Heart left ventricle (tissue), 16 donors: ENCODE data around the gene TPX2. TPM values are rescaled to one million over a fixed set of nuclear protein-coding genes. Genes with fewer than 3 reads are reported as not detected.

Experiments
- ATAC-seq, 4 donors: fragments of 200-7000 bp; cut with Tn5 transposase; one replicate each; pipeline ENCODE4 v1.9.1; 2020 to 2022; ENCODE audit warnings: moderate library complexity in 4 of 4, mild to moderate bottlenecking in 3 of 4, moderate number of reproducible peaks in 1 of 4
- DNase-seq, 5 donors: peaks; one replicate each; pipeline ENCODE4 v3.0.0-alpha.2; 2020
- H3K27ac ChIP-seq, 12 donors: fragments of 200-600 bp; sonication (generic) in 4 of 12; one replicate each; pipeline versions ENCODE4 v1.5.0 to v1.8.0; 2016 to 2022; ENCODE audit warnings: mild to moderate bottlenecking in 2 of 12
- H3K27me3 ChIP-seq, 9 donors: fragments of 200-600 bp; sonication (generic) in 2 of 9; one replicate each; pipeline versions ENCODE4 v1.5.1 to v1.8.0; 2016 to 2022; ENCODE audit warnings: mild to moderate bottlenecking in 3 of 9
- H3K36me3 ChIP-seq, 9 donors: fragments of 200-600 bp; sonication (generic) in 2 of 9; one replicate each; pipeline versions ENCODE4 v1.5.0 to v1.8.0; 2018 to 2022; ENCODE audit warnings: mild to moderate bottlenecking in 2 of 9
- H3K4me1 ChIP-seq, 12 donors: fragments of 200-600 bp; sonication (generic) in 4 of 12; one replicate each; pipeline versions ENCODE4 v1.5.0 to v1.8.0; 2016 to 2022; ENCODE audit warnings: mild to moderate bottlenecking in 3 of 12
- H3K4me3 ChIP-seq, 12 donors: fragments of 200-600 bp; sonication (generic) in 4 of 12; one replicate each; pipeline versions ENCODE4 v1.5.0 to v1.8.0; 2017 to 2022; ENCODE audit warnings: mild to moderate bottlenecking in 9 of 12, moderate library complexity in 4 of 12
- H3K9me3 ChIP-seq, 12 donors: fragments of 200-600 bp; sonication (generic) in 4 of 12; one replicate each; pipeline versions ENCODE4 v1.5.0 to v1.8.0; 2016 to 2022; ENCODE audit warnings: mild to moderate bottlenecking in 1 of 12
- POLR2A ChIP-seq, 2 donors: fragments of 450-650 bp; IDR thresholded peaks; one replicate each; pipeline ENCODE4 v1.6.1; 2017; ENCODE audit warnings: antibody characterized with exemption in 2 of 2, mild to moderate bottlenecking in 2 of 2, moderate library complexity in 2 of 2
- WGBS, 4 donors: extraction: QIAGEN DNeasy Blood & Tissue Kit in 2 of 4; methylation state at CpG; one replicate each; pipeline versions ENCODE4 v1.1.5 to v1.1.7; 2013 to 2018; 5-methylcytosine and 5-hydroxymethylcytosine counted together
- intact Hi-C, 10 donors: fragments of 100-400 bp; cut with DNase I; formaldehyde crosslinking; loops; one replicate each; pipeline versions ENCODE4 v1.11.1 to v1.14.2; 2022
- polyA plus RNA-seq, 2 donors: library from polyadenylated mRNA; stranded (reverse); fragments of 200-250 nt; gene quantifications; one replicate each; pipeline ENCODE4 v1.2.3, GENCODE V29; 2013
- total RNA-seq, 9 donors: library from RNA; depleted of rRNA in 2 of 9; stranded (reverse); fragments of >200 nt in 2 of 9; fragmentation: NEBNext Ultra II Directional in 3 of 9; extraction: Animal tissue kit (Norgen Biotek cat#: 25700) in 3 of 9; gene quantifications; one replicate each; pipeline versions ENCODE4 v1.1.0 to v1.2.4, GENCODE V29; 2016 to 2023
- TF ChIP-seq, protein P1 (sequence below), 12 donors: fragments of 200-600 bp; sonication (generic) in 4 of 12; IDR thresholded peaks; one replicate each; pipeline versions ENCODE4 v1.5.0 to v1.8.0; 2018 to 2022; ENCODE audit warnings: antibody characterized with exemption in 12 of 12, mild to moderate bottlenecking in 5 of 12
- donor health status: ischemic (EF 13 %, LVEDD 7.1; RV severe dilation, severe dysfunction).
- donor health status: healthy with polysubstance abuse.
- donor health status: DM: no; HTN: yes; CAD: no.
- donor health status: DM: no; HTN: no; CAD: no.
- donor health status: ischemic (EF 25% LVEDD 6.9; RV normal size, moderate dysfunction).
- donor health status: ischemic (EF 25% LVEDD 5.7; RV mildly dilated, moderate dysfunction).
- donor health status: healthy.
- donor health status: DM: yes; HTN: yes; CAD: no.
- donor health status: ischemic (EF 35%, LVEDD 5.7; RV mildly dilated, moderate dysfunction).
- donor health status: nonischemic (EF 11% LVEDD 7.7; RV severe dilation, severe dysfunction).
- donor health status: DM: yes; HTN: yes; CAD: no.
- donor health status: PGD.
- donor health status: ischemic (EF 29% LVEDD 5.4; RV normal size, mild dysfunction).
- donor health status: nonischemic (EF 23%, LVEDD 6.1; RV moderate dilation, normal function).

Gene TPX2
- total and polyA plus RNA-seq, 11 donors: 0.04 to 15.2 (median 0.77) TPM

DNA sequence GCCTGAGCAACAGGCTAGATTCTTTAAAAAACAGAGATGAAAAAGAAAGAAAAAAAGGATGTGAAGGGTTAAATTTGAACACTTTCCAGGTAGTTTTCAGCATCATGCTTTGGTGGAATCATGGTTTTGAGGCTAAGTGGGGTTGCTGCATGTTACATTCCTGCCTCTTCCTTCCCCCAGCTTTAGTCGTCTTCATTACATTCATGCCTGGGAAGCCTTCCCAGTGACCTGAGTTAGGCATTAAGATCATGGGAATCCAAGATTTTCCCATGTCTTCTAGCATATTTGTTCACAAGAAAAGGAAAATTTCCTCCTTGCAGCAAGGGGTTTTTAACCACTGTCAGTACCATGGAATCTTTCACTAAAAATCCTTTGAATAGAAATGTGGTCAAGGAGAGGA lies 12.0 kb downstream of the TPX2 start:
- Histone ChIP-seq H3K4me3 (no peak overlapping the region), H3K36me3 (no peaks in the 10 kb centered on the region), H3K27me3 (no peaks in the 10 kb centered on the region), H3K9me3 (no peaks in the 10 kb centered on the region), H3K27ac (peak overlapping the region in 5 of 12 donors; percentile 8 to 70 (median 62)), H3K4me1 (peaks cover 0 to 12% (median 0%) of the 10 kb centered on the region in 12 donors)
- no peak for DNase-seq
- 54 to 74% (median 56%) methylated on average over 1 of the region's 1 CpG for WGBS, 4 donors
- intact Hi-C loops: no loop called here
- TF ChIP-seq, protein P1, sequence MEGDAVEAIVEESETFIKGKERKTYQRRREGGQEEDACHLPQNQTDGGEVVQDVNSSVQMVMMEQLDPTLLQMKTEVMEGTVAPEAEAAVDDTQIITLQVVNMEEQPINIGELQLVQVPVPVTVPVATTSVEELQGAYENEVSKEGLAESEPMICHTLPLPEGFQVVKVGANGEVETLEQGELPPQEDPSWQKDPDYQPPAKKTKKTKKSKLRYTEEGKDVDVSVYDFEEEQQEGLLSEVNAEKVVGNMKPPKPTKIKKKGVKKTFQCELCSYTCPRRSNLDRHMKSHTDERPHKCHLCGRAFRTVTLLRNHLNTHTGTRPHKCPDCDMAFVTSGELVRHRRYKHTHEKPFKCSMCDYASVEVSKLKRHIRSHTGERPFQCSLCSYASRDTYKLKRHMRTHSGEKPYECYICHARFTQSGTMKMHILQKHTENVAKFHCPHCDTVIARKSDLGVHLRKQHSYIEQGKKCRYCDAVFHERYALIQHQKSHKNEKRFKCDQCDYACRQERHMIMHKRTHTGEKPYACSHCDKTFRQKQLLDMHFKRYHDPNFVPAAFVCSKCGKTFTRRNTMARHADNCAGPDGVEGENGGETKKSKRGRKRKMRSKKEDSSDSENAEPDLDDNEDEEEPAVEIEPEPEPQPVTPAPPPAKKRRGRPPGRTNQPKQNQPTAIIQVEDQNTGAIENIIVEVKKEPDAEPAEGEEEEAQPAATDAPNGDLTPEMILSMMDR (IDR thresholded peaks at IDR 0.05): no peak
- no peak for TF ChIP-seq POLR2A (IDR thresholded peaks at IDR 0.05)
- peak in 1 of 4 donors; percentile 56 for ATAC-seq

DNA sequence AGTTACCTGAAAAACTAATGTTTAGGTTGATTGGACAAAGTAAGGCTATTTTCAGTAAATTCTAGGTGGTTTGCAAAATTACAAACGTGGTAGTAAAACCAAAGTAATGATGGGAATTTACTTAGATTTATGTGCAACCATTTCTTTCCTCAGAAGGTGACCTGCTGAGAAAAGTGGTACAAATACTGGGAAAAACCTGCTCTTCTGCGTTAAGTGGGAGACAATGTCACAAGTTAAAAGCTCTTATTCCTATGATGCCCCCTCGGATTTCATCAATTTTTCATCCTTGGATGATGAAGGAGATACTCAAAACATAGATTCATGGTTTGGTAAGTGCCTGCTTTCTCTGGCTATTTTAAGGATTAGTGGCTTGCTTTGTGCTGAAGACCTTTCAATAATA lies 18.2 kb downstream of the TPX2 start:
- 92 to 94% (median 93%) methylated on average over 3 of the region's 3 CpGs for WGBS, 4 donors
- intact Hi-C loops: no loop called here

DNA sequence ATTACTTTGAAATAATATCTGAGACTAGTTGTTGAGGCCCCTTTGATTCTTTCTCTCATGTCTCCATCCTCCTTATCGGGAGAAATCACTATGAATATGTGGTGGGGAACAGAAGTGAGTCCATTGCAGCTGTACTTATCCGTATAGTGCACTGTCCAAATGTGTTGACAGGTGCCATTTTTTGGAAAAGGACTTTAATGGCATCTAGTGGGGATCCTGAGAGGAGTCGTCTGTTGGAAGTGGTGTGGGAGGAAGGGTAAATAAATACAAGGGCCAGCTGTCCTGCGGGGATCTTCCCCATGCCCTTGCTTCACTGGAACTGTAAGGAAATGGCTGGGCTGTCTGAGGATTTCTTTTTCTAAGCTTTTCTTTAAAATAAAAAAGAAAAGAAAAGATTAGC lies 19.4 kb downstream of the TPX2 start:
- Histone ChIP-seq H3K36me3 (peaks cover 0 to 11% (median 0%) of the 10 kb centered on the region in 9 donors), H3K9me3 (no peaks in the 10 kb centered on the region), H3K4me3 (no peak overlapping the region), H3K27ac (no peak overlapping the region), H3K4me1 (no peaks in the 10 kb centered on the region), H3K27me3 (no peaks in the 10 kb centered on the region)
- TF ChIP-seq, protein P1 (IDR thresholded peaks at IDR 0.05): no peak
- no peak for TF ChIP-seq POLR2A (IDR thresholded peaks at IDR 0.05)
- DNase-seq: no peak
- intact Hi-C loops: no loop called here
- WGBS, 4 donors: 57 to 71% (median 62%) methylated on average over 4 of the region's 4 CpGs
- no peak for ATAC-seq

More for the DNA sequence above, 18.2 kb downstream of the TPX2 start:
- peaks cover 0 to 11% (median 0%) of the 10 kb centered on the region in 9 donors for H3K36me3 ChIP-seq
- no peaks in the 10 kb centered on the region for H3K9me3 ChIP-seq
- DNase-seq (no peak), ATAC-seq (no peak)
- no peak overlapping the region for H3K27ac ChIP-seq
- H3K4me1 ChIP-seq: no peaks in the 10 kb centered on the region
- no peak overlapping the region for H3K4me3 ChIP-seq
- H3K27me3 ChIP-seq: no peaks in the 10 kb centered on the region
- no peak for TF ChIP-seq POLR2A (IDR thresholded peaks at IDR 0.05)
- TF ChIP-seq, protein P1 (IDR thresholded peaks at IDR 0.05): no peak

DNA sequence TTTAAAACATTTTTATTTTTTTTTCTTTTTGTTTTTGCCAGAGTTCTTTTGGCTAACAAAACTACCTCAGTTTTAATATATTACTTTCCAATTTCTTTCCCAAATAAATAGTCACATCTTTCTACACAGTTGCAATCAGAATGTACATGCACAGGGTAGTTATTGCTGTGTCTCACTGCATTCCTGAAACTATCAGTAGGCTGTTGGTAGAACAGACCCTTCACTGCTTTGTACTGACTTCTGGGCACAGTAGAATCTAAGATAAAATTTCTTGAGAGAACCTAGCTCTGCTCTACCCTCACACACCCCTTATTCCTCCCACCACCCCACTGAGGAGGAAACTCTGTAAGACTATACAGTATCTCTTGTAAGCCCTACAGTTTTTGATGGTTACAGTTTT lies 19.9 kb downstream of the TPX2 start:
- Histone ChIP-seq H3K4me1 (no peaks in the 10 kb centered on the region), H3K27me3 (no peaks in the 10 kb centered on the region), H3K36me3 (peaks cover 0 to 11% (median 0%) of the 10 kb centered on the region in 9 donors), H3K4me3 (no peak overlapping the region), H3K27ac (no peak overlapping the region), H3K9me3 (no peaks in the 10 kb centered on the region)
- ATAC-seq (no peak), DNase-seq (no peak)
- intact Hi-C loops: no loop called here
- TF ChIP-seq POLR2A (IDR thresholded peaks at IDR 0.05): no peak
- TF ChIP-seq, protein P1 (IDR thresholded peaks at IDR 0.05): no peak
